T-helper 2 cell (primary cell): Measurements from ENCODE around the gene ZMYM2.
A peak's percentile ranks its signal among the peaks of the same experiment; 100 is the strongest.
"Not testable (repeated sequence)": the region's sequence is repeated elsewhere in the genome, so short reads cannot be mapped to it uniquely, and the experiment has no call there.

Experiments used
- DNase-seq, 5 experiments: peaks; one replicate each; pipeline versions ENCODE4 v3.0.0 to v3.0.0-alpha.2; 2012 to 2022

Gene ZMYM2

GRCh38 chr13:19984430-19985218 is 26.1 kb downstream of the ZMYM2 start:
- DNase-seq: peak in 2 of 5 experiments; percentile 2 to 89

DNA sequence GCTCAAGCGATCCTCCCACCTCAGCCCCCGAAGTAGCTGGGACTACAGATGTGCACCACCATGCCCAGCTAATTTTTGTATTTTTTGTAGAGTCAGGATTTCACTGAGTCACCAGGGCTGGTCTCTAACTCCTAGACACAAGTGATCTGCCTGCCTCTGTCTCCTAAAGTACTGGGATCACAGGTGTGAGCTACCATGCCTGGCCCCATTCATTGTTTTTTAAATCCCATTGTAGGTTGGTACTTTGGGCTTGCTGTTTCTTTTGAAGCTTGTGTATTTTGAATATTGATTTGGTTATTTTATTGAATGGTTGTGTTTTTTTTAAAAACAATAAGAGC is 26.7 kb downstream of the ZMYM2 start:
- DNase-seq: no peak

DNA sequence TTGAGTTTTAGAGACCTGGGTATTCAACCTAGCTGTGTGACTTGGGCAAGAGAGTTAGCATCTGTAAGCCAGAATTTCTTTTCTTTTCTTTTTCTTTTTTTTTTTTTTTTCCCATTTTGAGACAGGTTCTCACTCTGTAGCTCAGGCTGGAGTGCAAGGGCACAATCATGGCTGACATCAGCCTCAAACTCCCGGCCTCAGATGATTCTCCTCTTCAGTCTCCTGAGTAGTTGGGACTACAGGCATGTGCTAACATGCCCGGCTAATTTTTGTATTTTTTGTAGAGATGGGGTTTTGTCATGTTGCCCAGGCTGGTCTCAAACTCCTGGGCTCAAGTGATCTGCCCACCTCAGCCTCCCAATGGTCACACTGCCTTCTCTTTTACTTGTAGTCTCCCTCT is 33.0 kb downstream of the ZMYM2 start:
- no peak for DNase-seq

- no peak for DNase-seq
Measured at GRCh38 chr13:19993024-19993423, 34.5 kb downstream of the ZMYM2 start.

DNA sequence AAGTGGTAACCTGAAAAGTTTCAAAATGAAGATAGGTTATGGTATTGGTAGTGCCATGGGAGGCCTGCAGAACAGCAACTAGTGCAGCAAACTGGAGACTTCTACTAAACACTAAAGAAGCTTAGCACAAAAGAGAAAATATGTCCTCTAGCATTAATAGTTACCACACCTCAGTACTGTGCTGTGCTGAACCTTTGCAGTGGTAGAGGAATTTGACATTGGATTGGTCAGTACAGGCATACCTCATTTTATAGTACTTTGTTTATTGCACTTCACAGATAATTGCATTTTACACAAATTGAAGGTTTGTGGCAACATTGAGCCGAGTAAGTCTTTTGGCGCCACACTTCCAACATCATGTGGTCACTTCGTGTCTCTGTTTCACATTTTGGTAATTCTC is 40.4 kb downstream of the ZMYM2 start:
- DNase-seq: no peak

GRCh38 chr13:20000062-20000552 is 41.6 kb downstream of the ZMYM2 start:
- peak in 1 of 5 experiments; percentile 90 for DNase-seq

DNA sequence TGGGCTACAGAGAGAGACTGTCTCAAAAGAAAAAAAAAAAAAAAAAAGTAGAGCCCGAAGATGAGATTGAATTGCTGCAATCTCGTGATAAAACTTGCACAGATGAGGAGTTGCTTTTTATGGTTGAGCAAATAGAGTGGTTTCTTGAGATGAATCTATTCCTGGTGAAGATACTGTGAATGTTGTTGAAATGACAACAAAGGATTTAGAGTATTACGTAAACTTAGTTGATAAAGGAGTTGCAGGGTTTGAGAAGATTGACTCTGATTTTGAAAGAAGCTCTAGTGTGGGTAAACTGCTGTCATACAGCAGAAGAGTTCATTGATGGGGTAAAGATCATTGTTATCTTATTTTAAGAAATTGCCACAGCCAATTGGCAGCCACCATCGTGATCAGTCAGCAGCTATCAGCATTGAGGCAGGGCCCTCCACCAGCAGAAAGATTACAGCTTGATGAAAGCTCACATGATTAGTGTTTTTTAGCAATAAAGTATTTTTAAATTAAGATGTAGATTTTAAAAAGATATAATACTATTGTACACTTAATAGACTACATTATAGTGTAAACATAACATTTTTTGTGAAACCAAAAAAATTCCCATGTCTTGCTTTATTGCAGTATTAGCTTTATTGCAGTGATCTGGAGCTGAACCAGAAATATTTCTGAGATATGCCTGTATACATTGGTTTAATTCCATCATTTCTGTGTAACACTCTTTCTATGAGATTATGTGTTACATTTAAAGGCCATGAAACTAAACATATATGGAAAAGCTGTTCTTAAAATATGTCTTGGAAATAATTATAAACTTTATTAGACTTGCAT is 43.1 kb downstream of the ZMYM2 start:
- peak in 1 of 5 experiments; percentile 88 for DNase-seq

DNA sequence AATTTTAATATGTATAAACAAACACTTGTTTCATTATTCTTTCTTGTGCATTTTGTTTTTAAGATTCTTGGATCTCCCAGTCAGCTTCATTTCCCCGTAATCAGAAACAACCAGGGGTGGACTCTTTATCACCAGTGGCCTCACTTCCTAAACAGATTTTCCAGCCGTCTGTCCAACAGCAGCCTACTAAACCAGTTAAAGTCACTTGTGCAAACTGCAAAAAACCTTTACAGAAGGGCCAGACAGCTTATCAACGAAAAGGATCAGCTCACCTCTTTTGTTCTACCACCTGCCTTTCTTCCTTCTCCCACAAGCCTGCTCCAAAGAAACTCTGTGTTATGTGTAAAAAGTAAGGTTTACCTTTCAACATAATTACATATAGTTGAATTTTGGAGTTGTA is 44.3 kb downstream of the ZMYM2 start:
- no peak for DNase-seq

DNA sequence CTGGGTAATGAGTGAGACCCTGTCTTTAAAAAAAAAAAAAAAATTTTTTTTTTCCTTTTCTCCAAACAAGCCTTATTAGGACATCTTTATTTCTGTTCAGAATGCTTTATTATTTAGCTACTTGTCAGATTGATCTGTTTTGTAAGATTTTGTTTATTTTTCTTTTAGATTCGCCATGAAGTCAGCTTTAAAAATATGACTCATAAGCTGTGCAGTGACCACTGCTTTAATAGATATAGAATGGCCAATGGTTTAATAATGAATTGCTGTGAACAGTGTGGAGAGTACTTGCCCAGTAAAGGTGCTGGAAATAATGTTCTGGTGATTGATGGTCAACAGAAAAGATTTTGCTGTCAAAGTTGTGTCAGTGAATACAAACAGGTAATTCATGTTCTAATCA is 47.7 kb downstream of the ZMYM2 start:
- no peak for DNase-seq

DNA sequence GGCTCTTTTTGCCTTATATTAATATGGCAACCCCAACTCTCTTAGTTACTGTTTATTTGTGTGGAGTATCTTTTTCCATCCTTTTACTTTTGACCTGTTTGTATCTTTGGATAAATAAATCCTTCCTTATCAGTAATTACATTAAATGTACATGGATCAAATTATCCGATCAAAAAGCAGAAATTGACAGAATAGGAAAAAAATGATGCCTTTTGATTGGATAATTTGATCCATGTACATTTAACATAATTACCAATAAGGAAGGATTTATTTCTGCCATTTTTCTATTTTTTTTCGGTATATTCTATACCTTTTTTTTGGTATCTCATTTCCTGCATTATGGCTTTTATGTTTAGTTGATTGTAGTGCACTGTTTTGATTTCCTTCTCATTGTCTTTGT is 57.2 kb downstream of the ZMYM2 start:
- no peak for DNase-seq

GRCh38 chr13:20016649-20017364 is 58.3 kb downstream of the ZMYM2 start:
- DNase-seq: no peak

GRCh38 chr13:20017365-20017711 is 58.8 kb downstream of the ZMYM2 start:
- no peak for DNase-seq

GRCh38 chr13:20019043-20019442 is 60.5 kb downstream of the ZMYM2 start:
- peak in 1 of 5 experiments; percentile 48 for DNase-seq

GRCh38 chr13:20024702-20025101 is 66.2 kb downstream of the ZMYM2 start:
- no peak for DNase-seq

- DNase-seq: no peak
Measured at GRCh38 chr13:20028953-20029352, 70.4 kb downstream of the ZMYM2 start.

GRCh38 chr13:20033486-20033885 is 75.0 kb downstream of the ZMYM2 start:
- DNase-seq: no peak

- no peak for DNase-seq
Measured at GRCh38 chr13:20035130-20035529, 76.6 kb downstream of the ZMYM2 start.

GRCh38 chr13:20037908-20038307 is 79.4 kb downstream of the ZMYM2 start:
- no peak for DNase-seq

GRCh38 chr13:20042603-20043002 is 84.1 kb downstream of the ZMYM2 start:
- DNase-seq: not testable (repeated sequence)

GRCh38 chr13:20043207-20043925 is 84.8 kb downstream of the ZMYM2 start:
- DNase-seq: no peak

GRCh38 chr13:20044086-20044485 is 85.6 kb downstream of the ZMYM2 start:
- no peak for DNase-seq

DNA sequence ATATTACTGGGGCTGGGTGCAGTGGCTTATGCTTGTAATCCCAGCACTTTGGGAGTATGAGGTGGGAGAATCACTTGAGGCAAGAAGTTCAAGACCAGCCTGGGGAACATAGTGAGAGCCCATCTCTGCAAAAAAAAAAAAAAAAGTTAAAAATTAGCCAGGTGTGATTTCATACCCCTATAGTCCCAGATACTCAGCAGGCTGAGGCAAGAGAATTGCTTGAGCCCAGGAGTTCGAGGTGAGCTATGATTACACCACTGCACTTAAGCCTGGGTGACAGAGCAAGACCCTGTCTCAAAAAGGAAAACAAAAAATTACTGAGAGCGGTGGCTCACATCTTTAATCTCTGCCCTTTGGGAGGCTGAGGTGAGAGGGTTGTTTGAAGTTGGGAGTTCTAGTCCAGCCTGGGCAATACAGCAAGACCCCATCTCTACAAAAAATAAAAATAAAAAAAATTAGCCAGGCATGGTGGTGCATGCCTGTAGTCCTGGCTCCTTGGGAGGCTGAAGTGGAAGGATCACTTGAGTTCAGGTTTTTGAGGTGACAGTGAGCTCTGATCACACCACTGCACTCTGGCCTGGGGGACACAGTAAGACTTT is 87.5 kb downstream of the ZMYM2 start:
- DNase-seq: no peak
